K562 (cell line): ENCODE data around the gene CBX2.

Source experiments
- CBFB ChIP-seq: sonication (generic); formaldehyde crosslinking; IDR thresholded peaks from 2 replicates; pipeline ENCODE4 v1.4.0; 2020; ENCODE audit warnings: mild to moderate bottlenecking, missing genetic modification reagents
- HBP1 ChIP-seq: fragments of 450-650 bp; formaldehyde crosslinking; IDR thresholded peaks from 2 replicates; pipeline ENCODE4 v1.4.0; 2022; ENCODE audit warnings: missing genetic modification characterization
- JUNB ChIP-seq: fragments of 450-650 bp; formaldehyde crosslinking; conservative IDR thresholded peaks from 2 replicates; pipeline ENCODE4 v1.4.0; 2020; ENCODE audit warnings: mild to moderate bottlenecking
- POLR2AphosphoS5 ChIP-seq: IDR thresholded peaks from 2 replicates; pipeline ENCODE4 v1.6.1; 2011; ENCODE audit warnings: mild to moderate bottlenecking, low read depth, low read length, moderate library complexity; ENCODE audit not compliant: control insufficient read depth, insufficient read depth
- U2AF1 ChIP-seq: fragments of 200-400 bp; formaldehyde crosslinking; optimal IDR thresholded peaks from 2 replicates; pipeline ENCODE3; 2017; ENCODE audit warnings: mild to moderate bottlenecking, low read depth, low read length, moderate library complexity
- ZNF217 ChIP-seq: sonication (generic); formaldehyde crosslinking; IDR thresholded peaks from 2 replicates; pipeline ENCODE4 v1.8.0; 2022; ENCODE audit warnings: mild to moderate bottlenecking, missing genetic modification reagents
- ZNF24 ChIP-seq: fragments of 450-650 bp; IDR thresholded peaks from 2 replicates; pipeline ENCODE4 v1.6.1; 2016
- ZNF324 ChIP-seq: fragments of 250-450 bp; sonication (Bioruptor Pico); IDR thresholded peaks from 2 replicates; pipeline ENCODE4 v1.4.0; 2020; ENCODE audit warnings: mild to moderate bottlenecking
- TF ChIP-seq, protein P1 (sequence below), 3 experiments: IDR thresholded peaks in 2 of 3; conservative IDR thresholded peaks in 1 of 3; 2 replicates each; pipeline ENCODE4 v1.5.1; 2011 to 2012; ENCODE audit warnings: low read length in 3 of 3, mild to moderate bottlenecking in 3 of 3, control low read depth in 2 of 3, improper control_type of control experiment in 1 of 3, inconsistent platforms in 1 of 3, low read depth in 1 of 3, mixed read lengths in 1 of 3, moderate library complexity in 1 of 3; ENCODE audit not compliant: insufficient read depth in 2 of 3

DNA sequence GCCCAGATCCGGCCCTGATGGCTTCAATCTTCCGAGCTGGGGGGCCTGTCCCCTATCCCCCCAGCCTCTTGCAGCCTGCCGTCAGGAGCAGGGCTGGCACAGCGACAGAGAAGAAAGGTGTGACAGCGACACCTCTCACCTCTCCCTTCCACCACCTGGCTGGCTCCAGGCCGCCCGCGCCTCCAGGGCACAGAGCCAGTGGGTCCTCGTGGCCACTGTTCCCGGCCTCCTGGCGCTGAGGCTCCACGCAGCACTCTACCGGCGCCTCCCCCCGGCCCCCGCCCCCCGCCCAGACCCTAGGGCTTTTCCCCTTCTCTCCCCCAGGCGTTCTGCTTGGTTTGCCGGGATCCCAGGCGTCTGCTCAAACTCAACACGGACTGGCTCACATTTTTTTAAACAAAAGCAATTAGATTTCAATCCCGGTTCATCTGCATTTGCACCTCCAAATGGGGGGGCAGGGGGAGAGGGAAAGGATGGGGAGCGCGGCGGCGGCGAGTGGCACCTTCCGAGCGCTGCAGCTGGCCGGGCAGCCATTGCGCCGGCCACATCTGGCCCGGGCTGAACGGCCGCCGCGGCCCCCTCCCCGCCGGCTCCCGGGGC, 31.7 kb downstream of the CBX2 start:
- TF ChIP-seq ZNF324 (no peak), ZNF217 (no peak), ZNF24 (no peak), HBP1 (no peak), U2AF1 (no peak), JUNB (CRISPR knock-in tag) (no peak), CBFB (CRISPR knock-in tag) (no peak), POLR2AphosphoS5 (no peak)
- TF ChIP-seq, protein P1, sequence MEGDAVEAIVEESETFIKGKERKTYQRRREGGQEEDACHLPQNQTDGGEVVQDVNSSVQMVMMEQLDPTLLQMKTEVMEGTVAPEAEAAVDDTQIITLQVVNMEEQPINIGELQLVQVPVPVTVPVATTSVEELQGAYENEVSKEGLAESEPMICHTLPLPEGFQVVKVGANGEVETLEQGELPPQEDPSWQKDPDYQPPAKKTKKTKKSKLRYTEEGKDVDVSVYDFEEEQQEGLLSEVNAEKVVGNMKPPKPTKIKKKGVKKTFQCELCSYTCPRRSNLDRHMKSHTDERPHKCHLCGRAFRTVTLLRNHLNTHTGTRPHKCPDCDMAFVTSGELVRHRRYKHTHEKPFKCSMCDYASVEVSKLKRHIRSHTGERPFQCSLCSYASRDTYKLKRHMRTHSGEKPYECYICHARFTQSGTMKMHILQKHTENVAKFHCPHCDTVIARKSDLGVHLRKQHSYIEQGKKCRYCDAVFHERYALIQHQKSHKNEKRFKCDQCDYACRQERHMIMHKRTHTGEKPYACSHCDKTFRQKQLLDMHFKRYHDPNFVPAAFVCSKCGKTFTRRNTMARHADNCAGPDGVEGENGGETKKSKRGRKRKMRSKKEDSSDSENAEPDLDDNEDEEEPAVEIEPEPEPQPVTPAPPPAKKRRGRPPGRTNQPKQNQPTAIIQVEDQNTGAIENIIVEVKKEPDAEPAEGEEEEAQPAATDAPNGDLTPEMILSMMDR (IDR thresholded peaks at IDR 0.05 in 2 of 3, conservative IDR thresholded peaks at IDR 0.05 in 1 of 3; ENCODE audit: insufficient read depth in 2 of 3, low read depth in 1 of 3, low read length in 3 of 3) = no peak
